NCI-H524 (cell line): Measurements from ENCODE around the gene HS3ST5.
"Not testable (repeated sequence)": the region's sequence is repeated elsewhere in the genome, so short reads cannot be mapped to it uniquely, and the experiment has no call there.

Experiments used
- DNase-seq, 2 experiments: peaks; one replicate each; lab custom pipeline; 2025; lab: John Stamatoyannopoulos, UW

HS3ST5 gene

GRCh38 chr6:114049367-114049966, 293.4 kb downstream of the HS3ST5 start:
- DNase-seq, result no peak

DNA sequence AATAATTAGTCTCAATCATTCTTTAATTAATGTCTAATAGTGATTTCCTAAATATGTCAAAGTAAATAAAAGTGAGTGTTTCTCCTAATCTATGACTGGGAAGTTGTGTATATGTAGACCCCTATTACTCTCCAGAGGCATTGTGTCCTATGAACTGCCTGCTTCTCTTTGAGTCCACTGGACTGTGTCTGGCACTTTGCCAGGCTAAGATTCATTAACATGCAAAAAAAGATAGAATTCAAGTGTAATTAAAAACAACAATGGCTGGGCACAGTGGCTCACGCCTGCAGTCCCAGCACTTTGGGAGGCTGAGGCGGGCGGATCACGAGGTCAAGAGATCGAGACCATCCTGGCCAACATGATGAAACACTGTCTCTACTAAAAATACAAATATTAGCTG, 298.3 kb downstream of the HS3ST5 start:
- not testable (repeated sequence) for DNase-seq

DNA sequence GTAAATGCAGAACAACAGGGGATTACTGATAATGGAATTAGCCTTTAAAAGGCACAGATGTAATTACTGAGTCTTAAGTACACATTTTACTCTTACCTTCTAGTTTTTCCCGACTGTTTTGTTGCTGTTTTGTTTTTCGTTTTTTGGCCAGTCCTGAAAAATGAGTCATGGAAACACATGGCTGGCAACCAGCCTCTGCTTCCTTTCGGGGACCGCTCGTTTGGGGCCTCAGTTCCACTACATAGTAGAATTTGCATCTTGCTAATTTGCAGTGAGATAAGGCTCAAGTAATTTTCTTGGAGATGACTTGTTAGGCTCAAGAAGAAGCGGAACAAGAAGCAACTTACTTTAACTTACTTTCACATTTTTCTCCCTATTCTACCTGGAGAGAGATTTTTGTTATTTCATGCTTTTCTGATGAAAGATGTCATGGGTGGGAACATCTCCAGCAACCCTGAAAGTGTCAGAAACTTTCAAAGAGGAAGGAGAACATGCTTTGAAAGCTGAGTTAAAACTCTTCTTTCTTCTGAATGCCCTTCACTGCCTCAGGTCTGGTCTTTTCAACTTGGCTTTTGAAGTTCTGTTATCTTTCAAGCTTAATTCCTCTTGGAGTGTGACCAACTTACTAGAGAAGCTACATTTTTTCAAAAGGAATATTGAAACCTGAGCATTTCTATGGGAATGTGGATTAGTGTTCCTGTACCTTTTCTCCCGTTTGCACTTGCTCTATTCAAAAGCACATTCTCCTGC, 300.4 kb downstream of the HS3ST5 start:
- DNase-seq, result no peak

DNA sequence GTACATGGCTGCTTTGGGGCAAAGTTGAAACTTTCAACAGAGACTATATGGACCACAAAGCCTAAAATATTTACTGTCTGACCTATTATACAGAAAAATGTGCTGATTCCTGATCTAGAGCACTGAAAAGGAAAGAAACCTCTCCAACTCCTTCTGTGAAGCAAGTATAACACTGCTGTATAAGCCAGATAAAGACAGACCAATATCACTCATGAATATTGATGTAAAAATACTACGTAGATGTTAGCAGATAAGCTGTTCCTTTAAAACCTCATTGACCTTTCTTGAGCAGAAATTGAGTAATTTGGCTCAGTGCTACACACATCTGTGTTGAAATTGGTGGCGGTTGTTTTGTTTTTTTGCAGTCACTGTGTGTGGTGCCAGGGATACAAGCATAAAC, 302.0 kb downstream of the HS3ST5 start:
- DNase-seq, result no peak

GRCh38 chr6:114039841-114040240, 303.0 kb downstream of the HS3ST5 start:
- no peak for DNase-seq

GRCh38 chr6:114033606-114034005, 309.2 kb downstream of the HS3ST5 start:
- DNase-seq, result no peak

- peak in 1 of 2 experiments; percentile 40 for DNase-seq
Measured at GRCh38 chr6:114032721-114033120, 310.1 kb downstream of the HS3ST5 start.

DNA sequence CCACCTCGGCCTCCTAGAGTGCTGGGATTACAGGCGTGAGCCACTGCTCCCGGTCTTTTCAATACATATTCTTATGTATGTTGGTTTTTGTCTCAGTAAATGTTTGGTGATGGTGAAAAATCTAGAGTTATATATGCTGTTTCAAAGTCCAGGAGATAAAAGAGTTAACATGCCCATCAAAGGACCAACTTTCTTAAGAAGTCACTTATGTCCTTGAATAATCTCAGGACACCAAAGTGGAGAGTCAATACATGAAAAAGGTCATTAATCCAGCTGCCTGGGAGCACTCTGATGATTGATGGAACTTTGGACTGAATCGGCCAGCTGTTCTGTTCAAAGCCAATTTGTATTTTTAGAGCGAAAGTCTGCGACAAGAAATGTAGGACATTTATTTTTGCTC, 312.1 kb downstream of the HS3ST5 start:
- no peak for DNase-seq

- DNase-seq, result no peak
Measured at GRCh38 chr6:114024746-114025145, 318.1 kb downstream of the HS3ST5 start.

DNA sequence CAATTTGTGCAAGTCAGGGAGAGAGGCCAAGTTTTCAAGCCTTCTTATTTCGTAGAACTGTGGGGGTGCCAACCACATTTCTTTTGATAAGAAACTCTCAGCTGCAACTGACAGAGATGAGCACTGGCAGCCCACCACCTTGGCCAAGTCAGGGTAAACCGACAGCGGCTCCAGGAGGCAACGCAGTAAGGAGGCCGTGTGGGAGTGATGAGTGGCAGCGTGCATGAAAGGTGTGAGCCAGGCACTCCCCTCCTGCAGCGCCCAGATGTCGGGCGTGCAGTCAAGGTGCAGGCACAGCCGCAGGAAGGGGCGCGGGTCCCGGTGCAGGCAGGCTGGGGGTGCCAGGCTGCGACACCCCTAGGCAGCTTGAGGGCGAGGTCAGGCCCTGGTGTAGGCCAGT, 322.6 kb downstream of the HS3ST5 start:
- DNase-seq, result no peak

DNA sequence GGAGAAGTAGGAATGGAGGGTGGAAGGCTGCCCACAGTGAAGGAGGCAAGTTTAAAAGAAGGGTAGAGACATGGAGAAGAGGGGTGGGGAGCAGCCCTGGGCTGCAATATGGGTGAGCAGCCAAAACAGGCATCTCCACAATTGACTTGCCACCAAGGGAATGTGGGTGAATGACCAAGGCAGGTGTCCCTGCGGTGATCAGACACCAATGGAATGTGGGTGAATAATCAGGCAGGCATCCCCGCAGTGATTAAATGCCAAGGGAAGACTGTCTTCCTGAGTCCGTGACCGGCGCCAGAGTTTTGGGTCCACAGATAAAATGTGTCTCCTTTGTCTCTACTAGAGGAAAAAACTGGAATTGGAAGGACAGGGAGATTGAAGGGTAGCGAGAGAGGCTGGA, 325.7 kb downstream of the HS3ST5 start:
- not testable (repeated sequence) for DNase-seq

GRCh38 chr6:114014106-114014505, 328.7 kb downstream of the HS3ST5 start:
- DNase-seq, result not testable (repeated sequence)

DNA sequence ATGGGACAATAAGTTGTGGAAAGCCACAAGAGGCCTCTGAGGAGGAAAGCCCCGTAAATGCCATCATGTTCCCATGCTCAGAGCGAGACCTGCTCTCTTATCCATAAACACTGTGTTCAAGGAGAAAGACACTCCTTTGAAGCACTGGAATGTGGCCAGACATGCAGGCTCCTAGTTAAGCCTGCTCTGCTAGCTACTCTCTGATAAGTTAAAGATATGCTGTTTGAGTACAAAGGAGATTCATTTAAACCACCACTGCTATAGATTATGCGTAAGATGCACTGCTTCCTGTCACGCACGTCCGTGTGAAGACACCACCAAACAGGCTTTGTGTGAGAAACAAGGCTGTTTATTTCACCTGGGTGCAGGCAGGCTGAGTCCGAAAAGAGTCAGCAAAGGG, 331.3 kb downstream of the HS3ST5 start:
- DNase-seq, result not testable (repeated sequence)

DNA sequence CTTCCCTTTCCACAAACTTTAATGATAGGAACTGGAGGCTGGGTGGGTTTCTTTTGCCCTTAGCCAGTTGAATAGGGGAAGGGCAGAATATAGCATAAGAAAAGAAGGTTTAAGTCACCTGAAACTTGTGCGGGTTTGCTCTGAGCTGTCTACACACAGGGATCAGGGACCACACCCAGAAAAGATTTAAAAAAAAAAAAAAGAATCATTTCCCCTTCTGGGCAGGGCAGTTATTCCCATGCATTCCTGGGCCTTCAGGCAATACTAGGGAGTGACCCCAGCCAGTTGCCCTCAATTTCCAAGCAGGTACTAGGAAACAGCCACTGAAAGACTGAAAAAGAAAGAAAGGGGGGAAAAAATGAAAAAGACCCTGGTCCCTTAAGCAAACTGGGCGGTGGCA, 332.3 kb downstream of the HS3ST5 start:
- no peak for DNase-seq

GRCh38 chr6:114009192-114009591, 333.6 kb downstream of the HS3ST5 start:
- DNase-seq, result no peak

DNA sequence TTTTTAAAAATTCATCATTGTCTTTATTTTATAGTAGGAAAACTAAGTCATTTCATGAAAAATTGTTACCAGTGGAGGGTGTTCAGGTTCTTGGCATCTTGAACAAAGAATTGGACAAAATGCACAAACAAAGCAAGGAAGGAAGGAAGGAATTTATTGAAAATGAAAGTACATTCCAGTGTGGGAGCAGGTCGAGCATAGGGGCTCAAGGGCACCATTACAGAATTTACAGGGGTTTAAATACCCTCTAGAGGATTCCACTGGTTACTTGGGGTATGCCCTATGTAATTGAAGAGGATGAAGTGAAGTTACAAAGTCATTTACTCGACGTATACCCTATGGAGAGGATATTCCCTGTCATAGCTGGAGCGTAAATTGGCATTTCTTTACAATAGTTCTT, 334.5 kb downstream of the HS3ST5 start:
- DNase-seq, result no peak

GRCh38 chr6:114007516-114007915, 335.3 kb downstream of the HS3ST5 start:
- no peak for DNase-seq
